Stimulated activated CD4-positive, alpha-beta T cell treated with anti-CD3 and anti-CD28 coated beads, Interleukin-15, amount 100 ng/mL, for 48 hours (primary cell): ENCODE results near the gene GALNT17.
"Not testable (repeated sequence)": the region's sequence is repeated elsewhere in the genome, so short reads cannot be mapped to it uniquely, and the experiment has no call there.

Experiments used
- DNase-seq, 2 donors: peaks; one replicate each; pipeline ENCODE4 v3.0.0-alpha.2; 2020; ENCODE audit warnings: low read depth in 2 of 2

The GALNT17 gene

GRCh38 chr7:71687831-71688599, 556.1 kb downstream of the GALNT17 start:
- no peak for DNase-seq

DNA sequence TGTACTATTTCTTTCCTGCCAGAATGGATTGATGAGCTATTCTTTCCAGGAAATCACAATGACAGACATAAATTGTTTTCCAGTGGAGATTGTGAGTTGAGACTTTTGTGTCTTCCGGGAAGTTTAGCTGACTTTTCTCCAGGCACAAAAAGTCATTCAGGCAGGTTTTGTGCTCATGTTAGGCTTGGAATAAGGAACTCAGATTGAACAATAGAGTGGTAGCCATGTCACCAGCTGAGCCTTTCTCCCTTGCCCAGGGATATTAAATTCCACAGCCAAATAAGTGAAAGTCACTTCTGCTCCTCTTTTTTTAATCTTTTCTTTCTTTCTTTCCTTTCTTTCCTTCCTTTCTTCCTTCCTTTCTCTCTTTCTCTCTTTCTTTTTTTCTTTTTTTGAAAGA, 559.6 kb downstream of the GALNT17 start:
- DNase-seq = no peak

GRCh38 chr7:71694665-71695064, 562.7 kb downstream of the GALNT17 start:
- no peak for DNase-seq

DNA sequence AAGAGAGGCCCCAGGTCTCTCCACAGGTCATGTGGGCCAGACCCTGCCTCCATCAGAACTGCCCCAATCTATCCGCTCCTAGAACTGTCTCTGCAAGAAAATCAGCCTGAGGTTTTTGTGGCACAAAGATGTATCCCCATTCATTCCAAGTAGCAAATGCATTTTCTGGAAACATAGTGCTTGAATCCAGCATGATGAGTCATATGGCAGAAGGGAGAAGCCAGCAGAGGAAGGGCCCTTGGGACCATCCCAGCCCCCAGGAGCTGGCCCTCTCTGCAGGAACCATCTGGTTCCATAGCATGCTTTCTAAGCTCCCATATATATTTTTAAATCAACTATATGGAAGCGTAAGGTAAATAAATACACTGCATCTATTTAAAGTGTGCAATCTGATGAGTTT, 563.2 kb downstream of the GALNT17 start:
- no peak for DNase-seq

- DNase-seq = no peak
Observed at GRCh38 chr7:71696511-71696910, 564.6 kb downstream of the GALNT17 start.

DNA sequence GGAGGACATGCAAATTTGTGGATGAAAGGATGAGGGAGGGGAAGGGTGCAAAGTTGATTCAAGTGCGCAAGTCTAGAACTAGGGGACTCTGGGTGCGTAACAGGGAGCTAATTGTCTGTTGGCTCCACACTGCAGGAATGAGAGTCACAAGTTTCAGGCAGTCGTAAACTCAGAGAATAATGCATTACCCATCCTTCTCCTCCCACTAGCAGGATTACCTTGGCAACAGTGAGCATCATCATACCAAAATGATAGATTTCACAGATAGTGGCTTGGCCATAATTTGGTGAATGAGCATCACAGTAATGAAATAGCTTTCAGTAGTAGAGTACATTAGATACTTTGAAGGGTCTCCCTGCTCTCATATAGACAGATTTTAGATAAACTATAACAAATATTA, 565.5 kb downstream of the GALNT17 start:
- DNase-seq = no peak

DNA sequence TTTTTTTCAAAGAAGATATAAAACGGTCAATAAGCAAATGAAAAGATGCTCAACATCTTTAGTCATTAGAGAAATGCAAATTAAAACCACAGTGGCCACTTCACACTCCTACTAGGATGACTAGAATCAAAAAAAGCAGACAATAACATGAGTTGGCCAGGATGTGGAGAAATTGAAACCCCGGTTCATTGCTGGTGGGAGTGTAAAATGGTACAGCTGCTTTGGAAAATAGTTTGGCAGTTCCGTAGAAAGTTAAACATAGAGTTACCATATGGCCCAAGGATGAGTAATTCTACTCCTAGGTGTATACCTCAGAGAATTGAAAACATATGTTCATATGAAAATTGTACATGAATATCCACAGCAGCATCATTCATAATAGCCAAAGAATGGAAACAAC, 573.3 kb downstream of the GALNT17 start:
- DNase-seq = no peak

- DNase-seq = no peak
Observed at GRCh38 chr7:71705901-71706596, 574.1 kb downstream of the GALNT17 start.

- no peak for DNase-seq
Observed at GRCh38 chr7:71706597-71706975, 574.6 kb downstream of the GALNT17 start.

- no peak for DNase-seq
Observed at GRCh38 chr7:71707041-71707440, 575.1 kb downstream of the GALNT17 start.

DNA sequence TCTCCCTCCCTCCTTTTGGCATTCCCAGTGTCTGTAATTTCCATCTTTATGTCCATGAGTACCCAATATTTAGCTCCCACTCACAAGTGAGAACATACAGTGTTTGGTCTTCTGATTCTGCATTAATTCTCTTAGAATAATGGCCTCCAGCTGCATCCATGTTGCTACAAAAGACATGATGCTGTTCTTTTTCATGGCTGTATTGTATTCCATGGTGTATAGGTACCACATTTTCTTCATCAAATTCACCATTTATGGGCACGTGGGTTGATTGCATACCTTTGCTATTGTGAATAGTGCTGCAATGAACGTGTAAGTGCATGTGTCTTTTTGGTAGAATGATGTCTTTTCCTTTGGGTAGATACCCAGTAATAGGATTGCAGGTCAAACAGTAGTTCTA, 576.8 kb downstream of the GALNT17 start:
- no peak for DNase-seq

- DNase-seq = no peak
Observed at GRCh38 chr7:71710442-71710841, 578.5 kb downstream of the GALNT17 start.

DNA sequence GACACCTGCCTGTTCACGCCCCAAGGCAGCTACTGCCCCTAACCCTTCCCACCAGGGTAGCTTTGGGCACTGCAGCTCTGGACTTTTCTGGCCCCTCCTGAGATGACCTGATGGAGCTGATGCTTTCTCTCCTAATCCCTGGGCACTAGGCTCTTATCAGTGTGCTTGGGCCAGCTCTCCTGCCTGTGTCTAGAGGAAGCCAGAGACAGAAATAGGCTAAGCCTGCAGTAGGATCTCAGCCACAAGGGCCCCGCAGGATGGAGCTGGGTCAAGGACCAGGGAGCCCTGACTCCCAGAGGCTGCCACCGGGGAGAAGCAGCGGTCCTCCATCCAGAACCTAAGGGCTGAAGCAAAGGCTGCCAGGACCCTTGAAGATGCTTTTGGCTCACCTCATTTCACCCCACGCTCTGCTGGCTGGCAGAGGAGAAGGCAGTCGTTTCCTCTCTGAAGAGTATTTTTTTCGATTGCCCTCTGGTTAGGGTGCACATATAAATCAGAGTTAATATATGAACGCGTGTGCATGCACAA, 580.8 kb downstream of the GALNT17 start:
- DNase-seq = no peak

- no peak for DNase-seq
Observed at GRCh38 chr7:71716690-71717089, 584.7 kb downstream of the GALNT17 start.

DNA sequence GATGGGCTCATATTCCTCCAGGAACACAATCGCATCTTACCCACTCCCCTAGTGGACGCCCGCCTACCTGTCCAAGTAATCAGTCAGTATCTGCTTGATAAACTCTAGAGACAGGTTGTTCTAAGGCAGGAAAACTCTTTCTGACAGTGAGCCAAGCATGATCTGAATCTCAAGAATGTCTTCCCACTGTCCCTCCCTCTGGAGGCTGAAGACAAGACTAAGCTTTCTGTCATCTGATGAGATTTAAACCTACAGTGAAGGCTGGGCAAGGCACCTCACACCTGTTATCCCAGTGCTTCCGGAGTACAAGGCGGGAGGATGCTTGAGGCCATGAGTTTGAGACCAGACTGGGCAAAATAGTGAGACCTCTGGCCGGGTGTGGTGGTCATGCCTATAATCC, 586.6 kb downstream of the GALNT17 start:
- no peak for DNase-seq

DNA sequence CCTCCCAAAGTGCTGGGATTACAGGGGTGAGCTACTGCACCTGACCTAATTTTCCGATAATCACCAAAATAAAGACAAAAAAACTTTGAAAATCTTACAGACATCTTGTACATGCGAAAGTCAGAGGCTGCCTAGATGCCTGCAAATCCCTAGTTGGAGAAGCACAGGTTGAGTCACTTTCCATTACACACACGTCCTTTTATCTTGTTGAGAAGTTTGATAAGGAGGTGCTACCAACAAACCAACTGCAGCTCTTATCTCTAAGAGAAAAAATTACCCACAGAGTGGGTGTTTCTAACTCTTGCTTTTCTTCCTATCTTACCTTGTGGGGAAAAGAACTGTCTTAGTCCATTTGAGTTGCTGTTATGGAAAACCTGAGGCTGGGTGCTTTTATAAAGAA, 589.8 kb downstream of the GALNT17 start:
- DNase-seq = no peak

DNA sequence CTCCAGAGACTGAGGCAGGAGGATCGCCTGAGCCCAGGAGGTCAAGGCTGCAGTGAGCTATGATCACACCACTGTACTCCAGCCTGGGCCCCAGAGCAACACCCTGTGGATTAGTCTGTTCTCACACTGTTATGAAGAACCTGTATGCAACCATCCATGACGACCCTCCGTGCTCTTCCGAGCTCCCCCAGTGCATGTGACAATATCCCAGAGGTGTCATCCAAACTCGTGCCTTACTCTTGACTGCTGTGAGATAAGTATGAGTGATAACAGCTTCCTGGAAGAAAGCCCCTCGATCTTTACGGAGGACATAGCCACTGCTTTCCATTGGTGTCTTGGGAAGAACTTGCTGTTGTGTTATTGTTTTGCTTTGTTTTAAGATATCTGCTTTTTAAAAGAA, 591.9 kb downstream of the GALNT17 start:
- DNase-seq = no peak

- DNase-seq = no peak
Observed at GRCh38 chr7:71727347-71727746, 595.4 kb downstream of the GALNT17 start.

- no peak for DNase-seq
Observed at GRCh38 chr7:71731740-71732139, 599.8 kb downstream of the GALNT17 start.

- peak; percentile 57 to 60 for DNase-seq
Observed at GRCh38 chr7:71733107-71733870, 601.3 kb downstream of the GALNT17 start.

DNA sequence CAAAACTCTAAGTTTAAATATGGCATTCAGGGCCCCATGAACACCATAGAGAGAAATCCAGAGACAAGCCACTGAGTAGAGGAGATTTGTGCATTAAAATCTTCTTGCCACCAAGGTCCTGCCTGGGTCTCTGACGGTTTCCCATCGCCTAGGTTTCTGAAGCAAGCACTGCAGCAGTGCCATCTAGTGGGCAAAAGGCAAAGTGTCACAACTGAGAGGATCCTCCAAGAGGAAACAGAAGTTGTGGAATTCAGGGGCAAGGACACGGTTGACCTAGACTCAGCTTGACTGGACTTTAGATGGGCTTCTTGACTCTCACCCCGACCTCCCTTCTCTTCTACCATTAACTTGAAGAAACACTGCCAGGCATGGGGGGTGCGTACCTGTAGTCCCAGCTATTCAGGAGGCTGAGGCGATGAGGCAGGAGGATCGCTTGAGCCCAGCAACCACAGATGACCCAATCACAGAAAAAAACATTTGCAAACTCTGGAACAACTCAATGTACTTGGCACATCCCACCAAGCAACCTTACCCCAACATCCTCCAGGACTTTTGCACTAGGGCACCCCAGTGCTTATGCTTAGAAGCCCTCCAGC, 604.1 kb downstream of the GALNT17 start:
- peak; percentile 12 to 13 for DNase-seq

DNA sequence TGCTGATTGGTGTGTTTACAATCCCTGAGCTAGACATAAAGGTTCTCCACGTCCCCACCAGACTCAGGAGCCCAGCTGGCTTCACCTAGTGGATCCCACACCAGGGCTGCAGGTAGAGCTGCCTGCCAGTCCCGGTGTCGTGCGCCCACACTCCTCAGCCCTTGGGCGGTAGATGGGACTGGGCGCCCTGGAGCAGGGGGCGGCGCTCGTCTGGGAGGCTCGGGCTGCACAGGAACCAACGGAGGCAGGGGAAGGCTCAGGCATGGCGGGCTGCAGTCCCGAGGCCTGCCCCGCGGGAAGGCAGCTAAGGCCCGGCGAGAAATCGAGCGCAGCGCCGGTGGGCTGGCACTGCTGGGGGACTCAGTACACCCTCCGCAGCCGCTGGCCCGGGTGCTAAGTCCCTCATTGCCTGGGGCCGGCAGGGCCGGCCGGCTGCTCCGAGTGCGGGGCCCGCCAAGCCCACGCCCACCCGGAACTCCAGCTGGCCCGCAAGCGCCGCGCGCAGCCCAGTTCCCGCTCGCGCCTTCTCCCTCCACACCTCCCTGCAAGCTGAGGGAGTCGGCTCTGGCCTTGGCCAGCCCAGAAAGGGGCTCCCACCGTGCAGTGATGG, 606.1 kb downstream of the GALNT17 start:
- not testable (repeated sequence) for DNase-seq
